Esophagus muscularis mucosa (tissue), 4 donors: ENCODE results near the gene COLEC12.

Source experiments
- CTCF ChIP-seq, 3 experiments: fragments of 200-600 bp in 2 of 3; fragments of 450-650 bp in 1 of 3; sonication (generic) in 2 of 3; IDR thresholded peaks; one replicate each; pipeline ENCODE4 v1.5.1; 2017 to 2019; ENCODE audit warnings: antibody characterized with exemption in 3 of 3, mild to moderate bottlenecking in 2 of 3, moderate library complexity in 1 of 3
- EP300 ChIP-seq: sonication (generic); formaldehyde crosslinking; IDR thresholded peaks from one replicate; pipeline ENCODE4 v1.6.1; 2017; ENCODE audit warnings: antibody characterized with exemption
- POLR2A ChIP-seq: fragments of 450-650 bp; IDR thresholded peaks from one replicate; pipeline ENCODE4 v1.6.1; 2017; ENCODE audit warnings: antibody characterized with exemption, moderate library complexity, mild to moderate bottlenecking, low read depth

DNA sequence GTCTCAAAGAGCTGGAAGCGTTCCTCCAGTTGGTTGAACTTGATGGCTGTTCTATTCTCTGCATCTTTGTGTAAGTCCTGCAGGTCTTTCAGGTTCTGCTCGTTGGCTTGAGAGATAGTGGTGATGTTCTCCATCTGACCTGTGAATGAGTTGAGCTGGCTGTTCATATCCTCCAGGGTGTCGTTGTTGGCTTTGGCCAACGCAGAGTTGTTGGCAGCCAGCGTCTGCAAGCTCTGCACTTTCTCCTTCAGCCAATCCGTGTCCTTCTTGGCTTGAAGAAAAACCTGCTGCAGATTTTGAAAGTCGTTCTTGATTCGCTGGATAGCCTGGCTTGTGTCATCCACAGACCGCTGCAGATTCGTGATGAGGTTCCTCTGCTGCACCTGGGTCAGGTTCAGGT, 153.9 kb downstream of the COLEC12 start:
- TF ChIP-seq EP300 (no peak), POLR2A (no peak), CTCF (IDR thresholded peaks at IDR 0.05) (no peak)
